HG03135 (cell line): ENCODE results near the gene DHX9.
"Not testable (repeated sequence)": the region's sequence is repeated elsewhere in the genome, so short reads cannot be mapped to it uniquely, and the experiment has no call there.

ENCODE experiments used
- ATAC-seq: cut with Tn5 transposase; IDR thresholded peaks from one replicate; pipeline ENCODE4 v1.9.1; 2021; ENCODE audit warnings: mild to moderate bottlenecking, moderate library complexity; ENCODE audit not compliant: unreplicated experiment

The DHX9 gene

GRCh38 chr1:182886985-182887384, 47.8 kb downstream of the DHX9 start:
- ATAC-seq = no peak

- ATAC-seq = no peak
These were observed 49.8 kb downstream of the DHX9 start for GRCh38 chr1:182888736-182889531.

- ATAC-seq = no peak
These were observed 50.9 kb downstream of the DHX9 start for GRCh38 chr1:182889997-182890396.

GRCh38 chr1:182890927-182891610, 51.9 kb downstream of the DHX9 start:
- no peak for ATAC-seq

DNA sequence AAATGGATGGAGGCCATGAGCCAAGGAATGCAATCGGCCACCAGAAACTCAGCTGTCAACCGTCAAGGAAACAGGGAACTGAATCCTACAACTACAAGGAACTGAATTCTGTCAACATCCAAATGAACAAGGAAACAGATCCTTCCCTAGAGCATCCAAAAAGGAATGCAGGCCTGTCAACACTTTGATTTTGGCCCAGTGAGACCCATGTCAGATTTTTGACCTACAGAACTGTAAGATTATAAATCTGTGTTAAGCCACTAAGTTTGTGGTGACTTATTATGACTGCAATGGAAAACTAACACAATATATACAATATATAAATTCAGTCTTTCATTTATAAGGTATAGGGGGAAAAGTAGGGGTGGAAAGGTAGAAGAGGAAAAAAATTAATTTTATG, 58.5 kb downstream of the DHX9 start:
- ATAC-seq = no peak

- not testable (repeated sequence) for ATAC-seq
These were observed 62.8 kb downstream of the DHX9 start for GRCh38 chr1:182901946-182902345.

DNA sequence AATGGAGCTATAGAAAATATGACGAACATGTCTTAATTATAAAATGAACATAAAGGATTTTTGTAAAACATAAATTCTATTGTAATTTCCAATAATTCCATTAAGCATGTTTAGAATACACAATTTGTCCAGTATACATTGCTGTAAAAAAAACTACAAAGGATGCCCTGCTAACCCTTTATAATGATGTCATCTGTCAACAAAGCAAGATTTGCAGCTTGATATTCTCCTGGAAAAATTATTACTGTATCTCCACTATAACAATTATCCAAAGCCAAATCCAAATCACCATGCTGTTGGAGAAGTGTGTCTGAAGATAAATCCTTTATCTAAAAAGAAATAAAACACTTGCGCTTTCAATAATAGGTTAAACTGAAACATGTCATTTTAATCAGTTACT, 66.2 kb downstream of the DHX9 start:
- no peak for ATAC-seq

- no peak for ATAC-seq
These were observed 70.4 kb downstream of the DHX9 start for GRCh38 chr1:182909578-182909977.

- ATAC-seq = no peak
These were observed 71.0 kb downstream of the DHX9 start for GRCh38 chr1:182910143-182910542.

- ATAC-seq = no peak
These were observed 74.3 kb downstream of the DHX9 start for GRCh38 chr1:182913401-182913800.

- no peak for ATAC-seq
These were observed 78.2 kb downstream of the DHX9 start for GRCh38 chr1:182917378-182917777.

GRCh38 chr1:182925661-182926060, 86.5 kb downstream of the DHX9 start:
- no peak for ATAC-seq

DNA sequence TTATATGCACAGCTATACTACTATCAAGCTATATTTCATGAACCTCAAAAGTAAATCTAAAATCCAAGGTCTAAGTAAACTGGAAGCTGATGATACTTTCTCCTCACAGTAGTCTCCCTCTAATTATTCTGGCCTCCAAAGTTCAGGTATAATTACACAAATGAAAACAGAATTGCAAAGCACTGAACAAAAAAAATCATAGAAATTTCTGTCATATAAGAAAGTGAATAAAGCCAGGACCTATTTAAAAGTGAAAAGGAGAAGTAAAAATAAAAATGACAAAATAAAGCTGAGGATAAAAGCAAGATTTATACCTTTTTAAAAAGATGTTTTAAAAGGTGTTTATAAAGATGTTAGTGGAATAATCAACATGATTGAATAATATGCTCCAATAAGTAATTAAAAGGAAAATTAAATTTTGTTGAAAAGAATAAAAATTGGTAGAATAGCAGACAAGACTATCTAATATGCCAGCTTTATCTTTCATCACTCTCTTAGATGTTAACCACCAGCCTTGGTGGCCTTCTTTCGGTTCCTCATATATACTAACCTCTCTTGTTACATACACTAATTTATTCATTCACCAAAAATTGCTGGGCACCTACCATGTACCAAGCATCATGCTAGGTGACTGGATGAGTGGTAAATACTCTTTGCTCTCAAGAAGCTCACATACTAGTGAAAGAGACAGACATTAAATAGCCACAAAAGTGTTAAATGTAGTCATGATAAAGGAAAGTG, 88.7 kb downstream of the DHX9 start:
- no peak for ATAC-seq

DNA sequence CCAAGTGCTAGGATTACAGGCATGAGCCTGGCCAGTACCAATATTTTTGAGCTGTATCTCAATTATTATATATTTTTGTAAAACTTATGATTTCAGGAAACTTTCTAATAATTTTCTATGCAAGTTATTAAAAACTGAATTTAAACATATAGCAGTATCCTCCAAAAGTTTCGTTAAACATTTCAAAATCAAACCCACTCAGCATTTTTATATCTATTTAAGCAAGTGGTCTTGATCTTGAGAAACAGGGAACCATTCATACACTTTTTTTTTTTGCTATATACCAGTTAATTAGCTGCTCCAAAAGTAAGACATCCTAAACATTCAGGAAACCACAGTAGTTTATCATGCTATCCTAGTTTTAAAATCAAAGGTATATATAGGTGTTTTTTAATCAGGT, 91.8 kb downstream of the DHX9 start:
- ATAC-seq = no peak

GRCh38 chr1:182935716-182936115, 96.6 kb downstream of the DHX9 start:
- ATAC-seq = no peak
